Measurements from ENCODE around the gene IL15RA. TPM values are rescaled to one million over a fixed set of nuclear protein-coding genes. Genes with fewer than 3 reads are reported as not detected.

Gene IL15RA
- total and polyA plus RNA-seq, 2 of the 8 experiments (the other 6 are each of a cell fraction or from before 2014, with no cell fraction given): 1.3 to 1.4 TPM

DNA sequence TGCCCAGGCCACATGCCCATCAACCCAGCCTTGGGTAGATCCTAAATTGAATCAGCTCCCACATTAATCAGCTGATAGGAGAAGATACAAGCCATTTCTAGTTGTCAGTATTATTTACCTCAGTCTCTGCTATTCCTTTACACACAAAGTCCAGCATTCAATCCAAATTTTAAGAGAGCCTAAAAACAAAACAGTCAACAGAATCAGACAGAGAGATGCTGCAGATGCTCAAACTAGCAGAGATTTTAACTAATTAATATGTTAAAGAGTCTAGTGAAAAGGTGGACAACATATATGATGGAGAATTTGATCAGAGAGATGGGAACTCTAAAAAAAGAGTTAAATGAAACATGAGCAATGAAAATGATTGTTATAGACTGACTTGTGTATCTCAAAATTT lies 14.4 kb upstream of the IL15RA start (continued):
- TF ChIP-seq, protein P1, sequence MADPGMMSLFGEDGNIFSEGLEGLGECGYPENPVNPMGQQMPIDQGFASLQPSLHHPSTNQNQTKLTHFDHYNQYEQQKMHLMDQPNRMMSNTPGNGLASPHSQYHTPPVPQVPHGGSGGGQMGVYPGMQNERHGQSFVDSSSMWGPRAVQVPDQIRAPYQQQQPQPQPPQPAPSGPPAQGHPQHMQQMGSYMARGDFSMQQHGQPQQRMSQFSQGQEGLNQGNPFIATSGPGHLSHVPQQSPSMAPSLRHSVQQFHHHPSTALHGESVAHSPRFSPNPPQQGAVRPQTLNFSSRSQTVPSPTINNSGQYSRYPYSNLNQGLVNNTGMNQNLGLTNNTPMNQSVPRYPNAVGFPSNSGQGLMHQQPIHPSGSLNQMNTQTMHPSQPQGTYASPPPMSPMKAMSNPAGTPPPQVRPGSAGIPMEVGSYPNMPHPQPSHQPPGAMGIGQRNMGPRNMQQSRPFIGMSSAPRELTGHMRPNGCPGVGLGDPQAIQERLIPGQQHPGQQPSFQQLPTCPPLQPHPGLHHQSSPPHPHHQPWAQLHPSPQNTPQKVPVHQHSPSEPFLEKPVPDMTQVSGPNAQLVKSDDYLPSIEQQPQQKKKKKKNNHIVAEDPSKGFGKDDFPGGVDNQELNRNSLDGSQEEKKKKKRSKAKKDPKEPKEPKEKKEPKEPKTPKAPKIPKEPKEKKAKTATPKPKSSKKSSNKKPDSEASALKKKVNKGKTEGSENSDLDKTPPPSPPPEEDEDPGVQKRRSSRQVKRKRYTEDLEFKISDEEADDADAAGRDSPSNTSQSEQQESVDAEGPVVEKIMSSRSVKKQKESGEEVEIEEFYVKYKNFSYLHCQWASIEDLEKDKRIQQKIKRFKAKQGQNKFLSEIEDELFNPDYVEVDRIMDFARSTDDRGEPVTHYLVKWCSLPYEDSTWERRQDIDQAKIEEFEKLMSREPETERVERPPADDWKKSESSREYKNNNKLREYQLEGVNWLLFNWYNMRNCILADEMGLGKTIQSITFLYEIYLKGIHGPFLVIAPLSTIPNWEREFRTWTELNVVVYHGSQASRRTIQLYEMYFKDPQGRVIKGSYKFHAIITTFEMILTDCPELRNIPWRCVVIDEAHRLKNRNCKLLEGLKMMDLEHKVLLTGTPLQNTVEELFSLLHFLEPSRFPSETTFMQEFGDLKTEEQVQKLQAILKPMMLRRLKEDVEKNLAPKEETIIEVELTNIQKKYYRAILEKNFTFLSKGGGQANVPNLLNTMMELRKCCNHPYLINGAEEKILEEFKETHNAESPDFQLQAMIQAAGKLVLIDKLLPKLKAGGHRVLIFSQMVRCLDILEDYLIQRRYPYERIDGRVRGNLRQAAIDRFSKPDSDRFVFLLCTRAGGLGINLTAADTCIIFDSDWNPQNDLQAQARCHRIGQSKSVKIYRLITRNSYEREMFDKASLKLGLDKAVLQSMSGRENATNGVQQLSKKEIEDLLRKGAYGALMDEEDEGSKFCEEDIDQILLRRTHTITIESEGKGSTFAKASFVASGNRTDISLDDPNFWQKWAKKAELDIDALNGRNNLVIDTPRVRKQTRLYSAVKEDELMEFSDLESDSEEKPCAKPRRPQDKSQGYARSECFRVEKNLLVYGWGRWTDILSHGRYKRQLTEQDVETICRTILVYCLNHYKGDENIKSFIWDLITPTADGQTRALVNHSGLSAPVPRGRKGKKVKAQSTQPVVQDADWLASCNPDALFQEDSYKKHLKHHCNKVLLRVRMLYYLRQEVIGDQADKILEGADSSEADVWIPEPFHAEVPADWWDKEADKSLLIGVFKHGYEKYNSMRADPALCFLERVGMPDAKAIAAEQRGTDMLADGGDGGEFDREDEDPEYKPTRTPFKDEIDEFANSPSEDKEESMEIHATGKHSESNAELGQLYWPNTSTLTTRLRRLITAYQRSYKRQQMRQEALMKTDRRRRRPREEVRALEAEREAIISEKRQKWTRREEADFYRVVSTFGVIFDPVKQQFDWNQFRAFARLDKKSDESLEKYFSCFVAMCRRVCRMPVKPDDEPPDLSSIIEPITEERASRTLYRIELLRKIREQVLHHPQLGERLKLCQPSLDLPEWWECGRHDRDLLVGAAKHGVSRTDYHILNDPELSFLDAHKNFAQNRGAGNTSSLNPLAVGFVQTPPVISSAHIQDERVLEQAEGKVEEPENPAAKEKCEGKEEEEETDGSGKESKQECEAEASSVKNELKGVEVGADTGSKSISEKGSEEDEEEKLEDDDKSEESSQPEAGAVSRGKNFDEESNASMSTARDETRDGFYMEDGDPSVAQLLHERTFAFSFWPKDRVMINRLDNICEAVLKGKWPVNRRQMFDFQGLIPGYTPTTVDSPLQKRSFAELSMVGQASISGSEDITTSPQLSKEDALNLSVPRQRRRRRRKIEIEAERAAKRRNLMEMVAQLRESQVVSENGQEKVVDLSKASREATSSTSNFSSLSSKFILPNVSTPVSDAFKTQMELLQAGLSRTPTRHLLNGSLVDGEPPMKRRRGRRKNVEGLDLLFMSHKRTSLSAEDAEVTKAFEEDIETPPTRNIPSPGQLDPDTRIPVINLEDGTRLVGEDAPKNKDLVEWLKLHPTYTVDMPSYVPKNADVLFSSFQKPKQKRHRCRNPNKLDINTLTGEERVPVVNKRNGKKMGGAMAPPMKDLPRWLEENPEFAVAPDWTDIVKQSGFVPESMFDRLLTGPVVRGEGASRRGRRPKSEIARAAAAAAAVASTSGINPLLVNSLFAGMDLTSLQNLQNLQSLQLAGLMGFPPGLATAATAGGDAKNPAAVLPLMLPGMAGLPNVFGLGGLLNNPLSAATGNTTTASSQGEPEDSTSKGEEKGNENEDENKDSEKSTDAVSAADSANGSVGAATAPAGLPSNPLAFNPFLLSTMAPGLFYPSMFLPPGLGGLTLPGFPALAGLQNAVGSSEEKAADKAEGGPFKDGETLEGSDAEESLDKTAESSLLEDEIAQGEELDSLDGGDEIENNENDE (IDR thresholded peaks at IDR 0.05; ENCODE audit: insufficient replicate concordance, low read length): no peak
- TF ChIP-seq TAF1 (IDR thresholded peaks at IDR 0.05; ENCODE audit: low read depth, low read length) (no peak), GTF2F1 (IDR thresholded peaks at IDR 0.05; ENCODE audit: borderline replicate concordance, low read depth, low read length) (no peak), SP2 (IDR thresholded peaks at IDR 0.05; ENCODE audit: low read length) (no peak)
